Esophagus muscularis mucosa (tissue), 4 donors: ENCODE data around the gene TMEM106B. TPM values are rescaled to one million over a fixed set of nuclear protein-coding genes. Genes with fewer than 3 reads are reported as not detected.
"Not testable (repeated sequence)": the region's sequence is repeated elsewhere in the genome, so short reads cannot be mapped to it uniquely, and the experiment has no call there.

ENCODE experiments used
- DNase-seq: peaks from one replicate; pipeline ENCODE4 v3.0.0-alpha.2; 2017; ENCODE audit errors: extremely low spot score
- H3K27ac ChIP-seq, 4 donors: fragments of 200-600 bp; sonication (generic); replicated peaks in 1 of 4; 1 replicate in 3 of 4; 2 replicates in 1 of 4; pipeline ENCODE4 v1.5.1; 2016 to 2019; ENCODE audit warnings: mild to moderate bottlenecking in 1 of 4
- H3K27me3 ChIP-seq, 4 donors: fragments of 200-600 bp; sonication (generic); one replicate each; pipeline versions ENCODE4 v1.5.1 to v1.6.0; 2016 to 2019
- H3K36me3 ChIP-seq, 4 donors: fragments of 200-600 bp; sonication (generic); one replicate each; pipeline ENCODE4 v1.5.1; 2016 to 2019
- H3K4me1 ChIP-seq, 4 donors: fragments of 200-600 bp; sonication (generic); one replicate each; pipeline ENCODE4 v1.5.1; 2016 to 2019
- H3K4me3 ChIP-seq, 4 donors: fragments of 200-600 bp; sonication (generic); 1 replicate in 2 of 4; 2 replicates in 2 of 4; pipeline ENCODE4 v1.5.1; 2016 to 2019; ENCODE audit warnings: mild to moderate bottlenecking in 4 of 4, moderate library complexity in 1 of 4
- H3K9me3 ChIP-seq, 4 donors: fragments of 200-600 bp; sonication (generic); 1 replicate in 3 of 4; 2 replicates in 1 of 4; pipeline ENCODE4 v1.5.1; 2016 to 2019
- CTCF ChIP-seq, 3 experiments: fragments of 200-600 bp in 2 of 3; fragments of 450-650 bp in 1 of 3; sonication (generic) in 2 of 3; IDR thresholded peaks; one replicate each; pipeline ENCODE4 v1.5.1; 2017 to 2019; ENCODE audit warnings: antibody characterized with exemption in 3 of 3, mild to moderate bottlenecking in 2 of 3, moderate library complexity in 1 of 3
- EP300 ChIP-seq: sonication (generic); formaldehyde crosslinking; IDR thresholded peaks from one replicate; pipeline ENCODE4 v1.6.1; 2017; ENCODE audit warnings: antibody characterized with exemption
- POLR2A ChIP-seq: fragments of 450-650 bp; IDR thresholded peaks from one replicate; pipeline ENCODE4 v1.6.1; 2017; ENCODE audit warnings: antibody characterized with exemption, moderate library complexity, mild to moderate bottlenecking, low read depth
- POLR2AphosphoS5 ChIP-seq, 2 donors: sonication (generic); formaldehyde crosslinking; IDR thresholded peaks; one replicate each; pipeline ENCODE4 v1.6.1; 2017; ENCODE audit warnings: antibody characterized with exemption in 2 of 2
- WGBS: methylation state at CpG from one replicate; pipeline ENCODE4 v1.1.5; 2018; 5-methylcytosine and 5-hydroxymethylcytosine counted together
- intact Hi-C: fragments of 100-400 bp; cut with DNase I; formaldehyde crosslinking; loops from one replicate; pipeline ENCODE4 v1.15.1; 2023
- total RNA-seq, 4 donors: library from RNA; depleted of rRNA; stranded (reverse); fragments of >200 nt; gene quantifications; one replicate each; pipeline versions ENCODE4 v1.1.0 to v1.2.1, GENCODE V29; 2016

The TMEM106B gene
- total RNA-seq, 4 donors from 2014 or later, result 39.3 to 49.8 (median 44.1) TPM

GRCh38 chr7:12217311-12217710 is 6.2 kb downstream of the TMEM106B start:
- Histone ChIP-seq H3K36me3 (peaks cover 0 to 44% (median 19%) of the 10 kb centered on the region in 4 donors), H3K4me1 (peaks cover 8 to 12% (median 11%) of the 10 kb centered on the region in 4 donors), H3K27me3 (no peaks in the 10 kb centered on the region), H3K9me3 (no peaks in the 10 kb centered on the region), H3K4me3 (no peak overlapping the region), H3K27ac (no peak overlapping the region)
- no peak for TF ChIP-seq EP300
- TF ChIP-seq POLR2A, result no peak
- no peak for TF ChIP-seq POLR2AphosphoS5 (IDR thresholded peaks at IDR 0.05)
- TF ChIP-seq CTCF (IDR thresholded peaks at IDR 0.05), result no peak
- WGBS, result 100% methylated on average over 1 of the region's 1 CpG
- intact Hi-C loops, result no loop called here
- no peak for DNase-seq

- TF ChIP-seq POLR2AphosphoS5 (IDR thresholded peaks at IDR 0.05) (no peak), EP300 (no peak), CTCF (IDR thresholded peaks at IDR 0.05) (no peak), POLR2A (no peak)
- peaks cover 0 to 53% (median 21%) of the 10 kb centered on the region in 4 donors for H3K36me3 ChIP-seq
- H3K9me3 ChIP-seq, result no peaks in the 10 kb centered on the region
- WGBS, result 93% methylated on average over 1 of the region's 1 CpG
- no peak for DNase-seq
- H3K27ac ChIP-seq, result no peak overlapping the region
- intact Hi-C loops, result no loop called here
- no peak overlapping the region for H3K4me3 ChIP-seq
- H3K4me1 ChIP-seq, result peaks cover 0 to 6% (median 0%) of the 10 kb centered on the region in 4 donors
- H3K27me3 ChIP-seq, result no peaks in the 10 kb centered on the region
These were observed 9.4 kb downstream of the TMEM106B start for GRCh38 chr7:12220389-12221046.

- TF ChIP-seq CTCF (IDR thresholded peaks at IDR 0.05), result no peak
- no peak for TF ChIP-seq EP300
- no peak for TF ChIP-seq POLR2AphosphoS5 (IDR thresholded peaks at IDR 0.05)
- TF ChIP-seq POLR2A, result no peak
- Histone ChIP-seq H3K36me3 (peaks cover 0 to 48% (median 16%) of the 10 kb centered on the region in 4 donors), H3K4me3 (no peak overlapping the region), H3K9me3 (no peaks in the 10 kb centered on the region), H3K27me3 (no peaks in the 10 kb centered on the region), H3K4me1 (peaks cover 0 to 6% (median 0%) of the 10 kb centered on the region in 4 donors), H3K27ac (no peak overlapping the region)
- intact Hi-C loops, result no loop called here
- DNase-seq, result no peak
These were observed 10.3 kb downstream of the TMEM106B start for GRCh38 chr7:12221414-12221813.

- Histone ChIP-seq H3K4me1 (peaks cover 0 to 6% (median 0%) of the 10 kb centered on the region in 4 donors), H3K36me3 (peaks cover 0 to 45% (median 16%) of the 10 kb centered on the region in 4 donors), H3K27ac (no peak overlapping the region), H3K27me3 (no peaks in the 10 kb centered on the region), H3K4me3 (no peak overlapping the region), H3K9me3 (no peaks in the 10 kb centered on the region)
- 44% methylated on average over 1 of the region's 1 CpG for WGBS
- no peak for DNase-seq
- intact Hi-C loops, result no loop called here
- TF ChIP-seq POLR2AphosphoS5 (IDR thresholded peaks at IDR 0.05), result no peak
- TF ChIP-seq POLR2A, result no peak
- no peak for TF ChIP-seq CTCF (IDR thresholded peaks at IDR 0.05)
- TF ChIP-seq EP300, result no peak
These were observed 11.9 kb downstream of the TMEM106B start for GRCh38 chr7:12222889-12223579.

GRCh38 chr7:12225017-12225416 is 13.9 kb downstream of the TMEM106B start:
- H3K4me1 ChIP-seq, intact Hi-C loops, DNase-seq, H3K9me3 ChIP-seq, H3K27ac ChIP-seq, H3K4me3 ChIP-seq, H3K27me3 ChIP-seq: not testable (repeated sequence)
- peaks cover 5 to 33% (median 13%) of the 10 kb centered on the region in 4 donors for H3K36me3 ChIP-seq
- 84% methylated on average over 7 of the region's 7 CpGs for WGBS
